Measurements from ENCODE around the gene ASB15.

ASB15 gene

DNA sequence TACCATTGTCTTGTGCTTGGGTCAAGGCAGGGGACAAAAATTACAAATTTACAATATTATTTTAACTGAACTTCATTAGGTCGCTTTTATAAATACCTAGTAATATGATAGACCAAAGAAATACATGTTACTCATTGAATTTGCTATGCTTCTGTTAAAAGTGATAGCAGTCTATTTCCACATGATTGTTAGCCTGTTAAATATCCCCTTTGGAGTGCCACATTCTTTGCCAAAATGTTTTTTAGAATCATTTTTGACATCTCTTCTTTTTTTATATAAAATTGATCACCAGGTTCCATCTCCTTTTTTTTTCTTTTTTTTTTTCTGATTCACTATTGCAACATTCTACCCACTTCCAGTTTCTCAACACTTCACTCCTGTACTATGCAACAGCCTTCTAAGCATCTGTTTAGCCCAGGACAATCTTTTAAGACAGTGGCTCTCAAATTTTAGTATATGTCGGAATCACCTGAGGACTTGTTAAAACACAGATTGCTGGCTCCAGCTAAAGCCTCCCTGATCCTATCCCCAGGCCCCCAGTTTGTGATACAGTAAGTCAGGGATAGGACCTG, 27.6 kb upstream of the ASB15 start:
- H3K9me3 ChIP-seq (ENCODE audit: control insufficient read depth, insufficient read depth, low read length): no peaks in the 10 kb centered on the region
- no peak overlapping the region for H3K9ac ChIP-seq (ENCODE audit: low read depth, low read length)
- H3K36me3 ChIP-seq (ENCODE audit: insufficient read depth, low read length): no peaks in the 10 kb centered on the region
- H3K4me1 ChIP-seq (ENCODE audit: insufficient read depth, low read length): peaks cover 26% of the 10 kb centered on the region

- H3K36me3 ChIP-seq (ENCODE audit: insufficient read depth, low read length): no peaks in the 10 kb centered on the region
- H3K4me1 ChIP-seq (ENCODE audit: insufficient read depth, low read length): peaks cover 18% of the 10 kb centered on the region
- no peaks in the 10 kb centered on the region for H3K9me3 ChIP-seq (ENCODE audit: control insufficient read depth, insufficient read depth, low read length)
- H3K9ac ChIP-seq (ENCODE audit: low read depth, low read length): no peak overlapping the region
These were observed 22.2 kb upstream of the ASB15 start for GRCh38 chr7:123579416-123579815.

GRCh38 chr7:123580406-123581161, 21.0 kb upstream of the ASB15 start:
- H3K36me3 ChIP-seq (ENCODE audit: insufficient read depth, low read length): no peaks in the 10 kb centered on the region
- H3K9ac ChIP-seq (ENCODE audit: low read depth, low read length): no peak overlapping the region
- H3K9me3 ChIP-seq (ENCODE audit: control insufficient read depth, insufficient read depth, low read length): no peaks in the 10 kb centered on the region
- H3K4me1 ChIP-seq (ENCODE audit: insufficient read depth, low read length): peaks cover 13% of the 10 kb centered on the region; the same call in 1 of the 2 replicates

- Histone ChIP-seq H3K9ac (ENCODE audit: low read depth, low read length) (no peak overlapping the region), H3K36me3 (ENCODE audit: insufficient read depth, low read length) (no peaks in the 10 kb centered on the region), H3K9me3 (ENCODE audit: control insufficient read depth, insufficient read depth, low read length) (no peaks in the 10 kb centered on the region), H3K4me1 (ENCODE audit: insufficient read depth, low read length) (peaks cover 13% of the 10 kb centered on the region; the same call in 1 of the 2 replicates)
These were observed 20.5 kb upstream of the ASB15 start for GRCh38 chr7:123581162-123581459.

DNA sequence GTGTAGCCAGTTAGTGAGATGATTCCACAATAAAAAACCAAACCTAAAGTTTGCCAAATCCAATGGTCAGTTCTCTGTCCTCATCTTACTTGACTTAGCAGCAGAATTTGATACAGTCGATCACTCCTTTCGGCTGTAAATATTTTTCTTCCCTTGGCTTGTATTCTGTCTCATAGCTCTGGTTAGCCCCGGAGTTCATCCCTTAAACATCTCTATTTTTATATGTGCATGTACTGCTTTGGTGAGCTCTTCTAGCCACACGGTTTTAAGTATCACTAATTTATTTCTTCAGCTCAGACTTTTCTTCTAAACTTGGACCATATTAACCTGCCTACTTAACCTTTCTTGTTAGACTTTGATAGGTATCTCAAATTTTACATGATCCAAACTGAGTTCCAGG, 17.8 kb upstream of the ASB15 start:
- Histone ChIP-seq H3K36me3 (ENCODE audit: insufficient read depth, low read length) (no peaks in the 10 kb centered on the region), H3K4me1 (ENCODE audit: insufficient read depth, low read length) (peaks cover 9% of the 10 kb centered on the region; the same call in 1 of the 2 replicates), H3K9me3 (ENCODE audit: control insufficient read depth, insufficient read depth, low read length) (no peaks in the 10 kb centered on the region), H3K9ac (ENCODE audit: low read depth, low read length) (no peak overlapping the region)

DNA sequence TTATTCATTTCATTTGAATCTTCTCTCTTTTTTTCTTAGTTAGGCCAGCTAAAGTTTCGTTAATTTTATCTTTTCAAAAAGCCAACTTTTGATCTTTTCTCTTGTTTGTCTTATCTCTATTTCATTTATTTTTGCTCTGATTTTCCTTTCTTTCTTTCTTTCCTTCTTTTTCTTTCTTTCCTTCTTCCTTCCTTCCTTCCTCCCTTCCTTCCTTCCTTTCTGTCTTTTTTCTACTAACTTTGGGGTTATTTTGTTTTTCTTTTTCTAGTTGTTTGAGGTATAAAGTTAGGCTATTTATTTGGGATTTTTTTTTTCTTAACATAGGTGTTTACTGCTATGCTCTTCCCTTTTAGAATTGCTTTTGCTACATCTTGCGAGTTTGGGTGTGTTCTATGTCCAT, 13.2 kb upstream of the ASB15 start:
- no peaks in the 10 kb centered on the region for H3K36me3 ChIP-seq (ENCODE audit: insufficient read depth, low read length)
- H3K9ac ChIP-seq (ENCODE audit: low read depth, low read length): no peak overlapping the region

DNA sequence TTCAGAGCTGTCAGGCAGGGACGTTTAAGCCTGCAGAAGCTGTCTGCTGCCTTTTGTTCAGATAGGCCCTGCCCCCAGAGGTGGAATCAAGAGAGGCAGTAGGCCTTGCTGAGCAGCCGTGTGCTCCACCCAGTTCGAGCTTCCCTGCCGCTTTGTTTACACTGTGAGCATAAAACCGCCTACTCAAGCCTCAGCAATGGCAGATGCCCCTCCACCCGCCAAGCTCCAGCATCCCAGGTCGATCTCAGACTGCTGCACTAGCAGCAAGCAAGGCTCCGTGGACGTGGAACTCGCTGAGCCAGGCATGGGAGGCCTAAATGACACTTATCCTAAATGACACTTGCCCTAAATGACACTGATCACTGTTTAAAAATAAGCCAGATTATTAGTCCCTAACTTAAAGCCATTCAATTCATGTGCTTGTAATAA, 6.8 kb upstream of the ASB15 start:
- H3K36me3 ChIP-seq (ENCODE audit: insufficient read depth, low read length): no peaks in the 10 kb centered on the region
- no peak overlapping the region for H3K9ac ChIP-seq (ENCODE audit: low read depth, low read length)
- no peaks in the 10 kb centered on the region for H3K9me3 ChIP-seq (ENCODE audit: control insufficient read depth, insufficient read depth, low read length)
- H3K4me1 ChIP-seq (ENCODE audit: insufficient read depth, low read length): no peaks in the 10 kb centered on the region

More for the DNA sequence above, 13.2 kb upstream of the ASB15 start:
- no peaks in the 10 kb centered on the region for H3K4me1 ChIP-seq (ENCODE audit: insufficient read depth, low read length)
- H3K9me3 ChIP-seq (ENCODE audit: control insufficient read depth, insufficient read depth, low read length): no peaks in the 10 kb centered on the region

GRCh38 chr7:123598657-123599056, 3.0 kb upstream of the ASB15 start:
- H3K9ac ChIP-seq (ENCODE audit: low read depth, low read length): no peak overlapping the region

GRCh38 chr7:123599766-123600165, 1.9 kb upstream of the ASB15 start:
- H3K36me3 ChIP-seq (ENCODE audit: insufficient read depth, low read length): no peaks in the 10 kb centered on the region
- H3K9me3 ChIP-seq (ENCODE audit: control insufficient read depth, insufficient read depth, low read length): no peaks in the 10 kb centered on the region
- H3K9ac ChIP-seq (ENCODE audit: low read depth, low read length): no peak overlapping the region
- H3K4me1 ChIP-seq (ENCODE audit: insufficient read depth, low read length): no peaks in the 10 kb centered on the region

More at GRCh38 chr7:123598657-123599056, 3.0 kb upstream of the ASB15 start:
- Histone ChIP-seq H3K36me3 (ENCODE audit: insufficient read depth, low read length) (no peaks in the 10 kb centered on the region), H3K9me3 (ENCODE audit: control insufficient read depth, insufficient read depth, low read length) (no peaks in the 10 kb centered on the region), H3K4me1 (ENCODE audit: insufficient read depth, low read length) (no peaks in the 10 kb centered on the region)

DNA sequence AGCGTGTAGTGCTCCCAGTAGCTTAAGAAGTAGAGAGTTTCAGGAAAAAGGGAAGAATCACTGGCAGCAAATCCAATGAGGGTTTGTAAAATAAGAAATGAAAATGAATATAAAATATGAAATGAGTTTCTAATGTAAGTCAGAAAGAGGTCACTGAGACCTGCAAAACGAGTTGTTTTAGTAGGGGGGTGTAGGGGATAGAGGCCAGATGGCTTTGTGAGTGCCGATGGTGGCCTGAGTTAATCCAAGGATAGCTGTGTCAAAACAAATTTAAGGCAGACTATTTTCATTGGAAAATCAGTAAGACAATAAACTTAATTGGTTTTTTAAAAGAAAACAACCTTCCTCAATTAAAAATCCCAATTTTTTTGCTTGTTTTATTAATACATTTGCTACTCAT, 745 bp upstream of the ASB15 start:
- no peaks in the 10 kb centered on the region for H3K4me1 ChIP-seq (ENCODE audit: insufficient read depth, low read length)
- H3K9me3 ChIP-seq (ENCODE audit: control insufficient read depth, insufficient read depth, low read length): no peaks in the 10 kb centered on the region
- no peaks in the 10 kb centered on the region for H3K36me3 ChIP-seq (ENCODE audit: insufficient read depth, low read length)
- no peak overlapping the region for H3K9ac ChIP-seq (ENCODE audit: low read depth, low read length)

- H3K9ac ChIP-seq (ENCODE audit: low read depth, low read length): no peak overlapping the region
- no peaks in the 10 kb centered on the region for H3K4me1 ChIP-seq (ENCODE audit: insufficient read depth, low read length)
- no peaks in the 10 kb centered on the region for H3K36me3 ChIP-seq (ENCODE audit: insufficient read depth, low read length)
These were observed 1.0 kb downstream of the ASB15 start for GRCh38 chr7:123602648-123603047.

DNA sequence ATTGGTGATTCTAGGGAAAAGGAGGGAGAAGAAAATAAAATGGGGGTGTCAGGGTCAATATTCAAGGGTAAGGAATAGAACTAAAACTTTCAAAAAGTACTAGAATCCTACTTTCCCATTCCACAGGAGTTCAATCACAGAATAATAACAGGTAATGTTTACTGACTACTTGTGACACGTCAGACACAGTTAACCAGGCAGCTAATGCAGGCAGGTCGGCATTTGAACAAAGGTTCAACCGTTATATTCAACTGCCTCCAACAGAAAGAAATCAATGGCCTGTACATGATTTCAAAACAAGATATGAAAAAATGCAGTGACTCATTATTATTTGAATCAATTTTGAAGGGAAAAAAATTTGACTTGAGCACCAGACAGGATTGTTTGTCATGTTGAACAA, 3.1 kb downstream of the ASB15 start:
- no peaks in the 10 kb centered on the region for H3K36me3 ChIP-seq (ENCODE audit: insufficient read depth, low read length)
- H3K9ac ChIP-seq (ENCODE audit: low read depth, low read length): no peak overlapping the region
- H3K4me1 ChIP-seq (ENCODE audit: insufficient read depth, low read length): no peaks in the 10 kb centered on the region
- H3K9me3 ChIP-seq (ENCODE audit: control insufficient read depth, insufficient read depth, low read length): no peaks in the 10 kb centered on the region

More at GRCh38 chr7:123602648-123603047, 1.0 kb downstream of the ASB15 start:
- no peaks in the 10 kb centered on the region for H3K9me3 ChIP-seq (ENCODE audit: control insufficient read depth, insufficient read depth, low read length)

- H3K4me1 ChIP-seq (ENCODE audit: insufficient read depth, low read length): no peaks in the 10 kb centered on the region
- H3K9me3 ChIP-seq (ENCODE audit: control insufficient read depth, insufficient read depth, low read length): no peaks in the 10 kb centered on the region
- H3K9ac ChIP-seq (ENCODE audit: low read depth, low read length): no peak overlapping the region
- no peaks in the 10 kb centered on the region for H3K36me3 ChIP-seq (ENCODE audit: insufficient read depth, low read length)
These were observed 5.9 kb downstream of the ASB15 start for GRCh38 chr7:123607423-123607975.

GRCh38 chr7:123608991-123609882, 7.6 kb downstream of the ASB15 start:
- Histone ChIP-seq H3K9me3 (ENCODE audit: control insufficient read depth, insufficient read depth, low read length) (no peaks in the 10 kb centered on the region), H3K36me3 (ENCODE audit: insufficient read depth, low read length) (no peaks in the 10 kb centered on the region), H3K4me1 (ENCODE audit: insufficient read depth, low read length) (no peaks in the 10 kb centered on the region), H3K9ac (ENCODE audit: low read depth, low read length) (no peak overlapping the region)

All from ES-I3 (cell line).